Measurements from ENCODE around the gene WDFY1. TPM values are rescaled to one million over a fixed set of nuclear protein-coding genes. Genes with fewer than 3 reads are reported as not detected.

The WDFY1 gene
- total and polyA plus RNA-seq, 2 donors from 2014 or later = 10.4 to 38.4 TPM

DNA sequence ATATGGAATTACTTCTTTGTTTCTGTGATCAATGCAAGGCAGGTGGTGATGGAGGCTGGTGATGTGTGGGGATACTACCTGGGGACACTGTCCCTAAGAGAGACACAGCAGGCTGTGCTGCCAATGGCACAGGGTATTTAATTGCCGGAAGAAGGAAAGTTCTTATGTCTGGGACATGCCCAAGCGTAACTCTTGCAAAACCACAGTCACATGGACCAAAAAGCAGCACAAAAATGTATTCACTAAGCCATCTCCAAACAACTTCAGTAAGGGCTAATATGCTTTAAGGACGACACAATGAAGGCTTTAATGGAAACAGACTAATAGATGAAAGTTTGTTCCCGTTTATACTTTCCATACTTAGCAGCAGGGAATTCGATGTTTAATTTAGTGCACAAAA is 58.0 kb downstream of the WDFY1 start:
- intact Hi-C loops (cut with DNase I) = no loop called here
- Histone ChIP-seq H3K27me3 (ENCODE audit: control insufficient read depth, insufficient read depth, low read length) (no peaks in the 10 kb centered on the region), H3K4me3 (ENCODE audit: low read length in 3 of 3) (no peak overlapping the region), H3K9me3 (ENCODE audit: control insufficient read depth in 2 of 3, insufficient read depth in 1 of 3, low read length in 3 of 3) (no peaks in the 10 kb centered on the region), H3K4me1 (ENCODE audit: control insufficient read depth in 2 of 3, insufficient read depth in 2 of 3, low read depth in 1 of 3, low read length in 3 of 3) (no peaks in the 10 kb centered on the region), H3K27ac (ENCODE audit: low read depth in 2 of 2, low read length in 2 of 2) (no peak overlapping the region), H3K36me3 (ENCODE audit: control insufficient read depth in 2 of 3, insufficient read depth in 3 of 3, low read length in 3 of 3) (peaks cover 3 to 14% (median 7%) of the 10 kb centered on the region in 3 donors), H3K9ac (ENCODE audit: low read length in 3 of 3) (no peak overlapping the region)
- DNase-seq (no peak), FAIRE-seq (no peak)
- TF ChIP-seq, protein P1, sequence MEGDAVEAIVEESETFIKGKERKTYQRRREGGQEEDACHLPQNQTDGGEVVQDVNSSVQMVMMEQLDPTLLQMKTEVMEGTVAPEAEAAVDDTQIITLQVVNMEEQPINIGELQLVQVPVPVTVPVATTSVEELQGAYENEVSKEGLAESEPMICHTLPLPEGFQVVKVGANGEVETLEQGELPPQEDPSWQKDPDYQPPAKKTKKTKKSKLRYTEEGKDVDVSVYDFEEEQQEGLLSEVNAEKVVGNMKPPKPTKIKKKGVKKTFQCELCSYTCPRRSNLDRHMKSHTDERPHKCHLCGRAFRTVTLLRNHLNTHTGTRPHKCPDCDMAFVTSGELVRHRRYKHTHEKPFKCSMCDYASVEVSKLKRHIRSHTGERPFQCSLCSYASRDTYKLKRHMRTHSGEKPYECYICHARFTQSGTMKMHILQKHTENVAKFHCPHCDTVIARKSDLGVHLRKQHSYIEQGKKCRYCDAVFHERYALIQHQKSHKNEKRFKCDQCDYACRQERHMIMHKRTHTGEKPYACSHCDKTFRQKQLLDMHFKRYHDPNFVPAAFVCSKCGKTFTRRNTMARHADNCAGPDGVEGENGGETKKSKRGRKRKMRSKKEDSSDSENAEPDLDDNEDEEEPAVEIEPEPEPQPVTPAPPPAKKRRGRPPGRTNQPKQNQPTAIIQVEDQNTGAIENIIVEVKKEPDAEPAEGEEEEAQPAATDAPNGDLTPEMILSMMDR (IDR thresholded peaks at IDR 0.05; ENCODE audit: borderline replicate concordance, extremely low read depth, insufficient read depth) = no peak

DNA sequence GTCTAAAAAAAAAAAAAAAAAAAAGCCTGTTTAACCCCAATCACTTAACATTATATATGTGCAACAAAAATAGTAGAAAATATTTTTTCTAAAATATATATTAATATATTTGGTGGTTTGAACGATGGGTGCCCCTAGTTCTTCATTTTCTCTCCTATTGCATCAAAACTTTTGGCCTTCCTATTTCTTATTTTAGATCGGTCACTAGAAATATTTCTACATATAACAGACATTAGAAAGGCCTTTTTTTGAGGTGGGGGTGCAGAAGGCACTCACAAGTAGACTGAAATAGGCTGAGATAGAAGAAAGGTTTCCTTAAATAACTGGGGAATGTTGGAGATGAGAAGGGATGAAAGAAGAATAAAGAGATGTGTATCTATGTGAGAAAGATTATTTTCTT is 58.4 kb downstream of the WDFY1 start:
- no peaks in the 10 kb centered on the region for H3K9me3 ChIP-seq (ENCODE audit: control insufficient read depth in 2 of 3, insufficient read depth in 1 of 3, low read length in 3 of 3)
- TF ChIP-seq, protein P1 (IDR thresholded peaks at IDR 0.05; ENCODE audit: borderline replicate concordance, extremely low read depth, insufficient read depth) = no peak
- no peak overlapping the region for H3K27ac ChIP-seq (ENCODE audit: low read depth in 2 of 2, low read length in 2 of 2)
- no peak overlapping the region for H3K9ac ChIP-seq (ENCODE audit: low read length in 3 of 3)
- DNase-seq (no peak), FAIRE-seq (no peak)
- intact Hi-C loops (cut with DNase I) = no loop called here
- no peak overlapping the region for H3K4me3 ChIP-seq (ENCODE audit: low read length in 3 of 3)
- H3K27me3 ChIP-seq (ENCODE audit: control insufficient read depth, insufficient read depth, low read length) = no peaks in the 10 kb centered on the region
- H3K36me3 ChIP-seq (ENCODE audit: control insufficient read depth in 2 of 3, insufficient read depth in 3 of 3, low read length in 3 of 3) = peaks cover 3 to 17% (median 7%) of the 10 kb centered on the region in 3 donors
- no peaks in the 10 kb centered on the region for H3K4me1 ChIP-seq (ENCODE audit: control insufficient read depth in 2 of 3, insufficient read depth in 2 of 3, low read depth in 1 of 3, low read length in 3 of 3)

DNA sequence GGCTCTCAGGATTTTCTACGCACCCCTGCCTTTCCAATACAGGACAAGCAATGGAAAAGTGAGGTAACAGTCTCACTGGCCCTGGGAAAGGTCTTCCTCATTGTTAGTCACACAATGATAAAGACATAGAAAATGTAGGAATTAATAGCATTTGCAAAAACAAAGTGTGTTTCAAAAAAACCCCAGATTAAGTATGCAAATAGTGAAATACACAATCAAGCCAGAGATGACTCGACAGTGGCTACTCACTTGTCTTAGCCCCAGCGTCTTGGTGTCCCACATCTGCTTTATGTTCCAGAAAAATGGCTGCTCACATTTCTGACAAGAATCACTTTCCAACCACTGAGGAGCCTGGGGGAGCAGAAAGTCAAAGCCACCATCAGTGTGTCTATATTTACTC is 60.7 kb downstream of the WDFY1 start:
- H3K36me3 ChIP-seq (ENCODE audit: control insufficient read depth in 2 of 3, insufficient read depth in 3 of 3, low read length in 3 of 3) = peaks cover 7 to 26% (median 18%) of the 10 kb centered on the region in 3 donors
- no peaks in the 10 kb centered on the region for H3K9me3 ChIP-seq (ENCODE audit: control insufficient read depth in 2 of 3, insufficient read depth in 1 of 3, low read length in 3 of 3)
- H3K27me3 ChIP-seq (ENCODE audit: control insufficient read depth, insufficient read depth, low read length) = no peaks in the 10 kb centered on the region
- H3K4me3 ChIP-seq (ENCODE audit: low read length in 3 of 3) = no peak overlapping the region
- no peaks in the 10 kb centered on the region for H3K4me1 ChIP-seq (ENCODE audit: control insufficient read depth in 2 of 3, insufficient read depth in 2 of 3, low read depth in 1 of 3, low read length in 3 of 3)
- H3K27ac ChIP-seq (ENCODE audit: low read depth in 2 of 2, low read length in 2 of 2) = no peak overlapping the region
- TF ChIP-seq, protein P1 (IDR thresholded peaks at IDR 0.05; ENCODE audit: borderline replicate concordance, extremely low read depth, insufficient read depth) = no peak
- no peak for DNase-seq
- H3K9ac ChIP-seq (ENCODE audit: low read length in 3 of 3) = no peak overlapping the region
- FAIRE-seq = no peak
- intact Hi-C loops (cut with DNase I) = no loop called here

DNA sequence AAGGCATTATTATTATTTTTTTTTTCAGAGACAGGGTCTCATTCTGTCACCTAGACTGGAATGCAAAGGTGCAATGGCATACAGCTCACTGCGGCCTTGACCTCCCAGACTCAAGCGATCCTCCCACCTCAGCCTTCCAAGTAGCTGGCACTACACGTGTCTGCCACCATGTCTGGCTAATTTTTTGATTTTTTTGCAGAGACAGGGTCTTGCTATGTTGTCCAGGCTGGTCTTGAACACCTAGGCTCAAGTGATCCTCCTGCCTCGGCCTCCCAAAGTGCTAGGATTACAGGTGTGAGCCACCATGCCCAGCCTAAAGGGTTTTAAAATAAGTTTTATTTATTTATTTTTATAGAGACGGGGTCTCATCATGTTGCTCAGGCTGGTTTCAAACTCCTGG is 62.4 kb downstream of the WDFY1 start:
- intact Hi-C loops (cut with DNase I) = no loop called here
- TF ChIP-seq, protein P1 (IDR thresholded peaks at IDR 0.05; ENCODE audit: borderline replicate concordance, extremely low read depth, insufficient read depth) = no peak
- DNase-seq (no peak), FAIRE-seq (no peak)
- Histone ChIP-seq H3K9me3 (ENCODE audit: control insufficient read depth in 2 of 3, insufficient read depth in 1 of 3, low read length in 3 of 3) (no peaks in the 10 kb centered on the region), H3K36me3 (ENCODE audit: control insufficient read depth in 2 of 3, insufficient read depth in 3 of 3, low read length in 3 of 3) (peaks cover 6 to 31% (median 28%) of the 10 kb centered on the region in 3 donors), H3K9ac (ENCODE audit: low read length in 3 of 3) (no peak overlapping the region), H3K27ac (ENCODE audit: low read depth in 2 of 2, low read length in 2 of 2) (no peak overlapping the region), H3K27me3 (ENCODE audit: control insufficient read depth, insufficient read depth, low read length) (no peaks in the 10 kb centered on the region), H3K4me3 (ENCODE audit: low read length in 3 of 3) (no peak overlapping the region), H3K4me1 (ENCODE audit: control insufficient read depth in 2 of 3, insufficient read depth in 2 of 3, low read depth in 1 of 3, low read length in 3 of 3) (no peaks in the 10 kb centered on the region)
